HCT116 (cell line): ENCODE measurements around the gene ERC2. TPM values are rescaled to one million over a fixed set of nuclear protein-coding genes. Genes with fewer than 3 reads are reported as not detected.

Experiments used
- ATAC-seq: fragments of 200-7000 bp; cut with Tn5 transposase; 2 replicates; pipeline ENCODE4 v1.9.1; 2020; ENCODE audit warnings: mild to moderate bottlenecking, moderate library complexity
- BruUV-seq: library from RNA; stranded (reverse); fragments of 400-500 nt; replicated peaks from 2 replicates; lab custom pipeline; 2021; lab: Mats Ljungman, UMichigan
- CTCF ChIA-PET: fragments of 300-600 bp; sonication (Branson Sonifier 250); formaldehyde crosslinking; loops from one replicate; lab custom pipeline; 2021; ENCODE audit warnings: antibody characterized with exemption; lab: Charles Lee
- POLR2A ChIA-PET: fragments of 300-600, 350-600 bp; sonication (Branson Sonifier 250); formaldehyde crosslinking; loops from one replicate; lab custom pipeline; 2021; ENCODE audit warnings: antibody characterized with exemption; lab: Charles Lee
- RAD21 ChIA-PET, 2 experiments: fragments of 300-600 bp; sonication (Branson Sonifier 250); formaldehyde crosslinking; loops; one replicate each; lab custom pipeline; 2023; ENCODE audit warnings: low total read pairs in 2 of 2; ENCODE audit not compliant: uncharacterized antibody in 2 of 2, unreplicated experiment in 2 of 2, low non-redundant PET in 1 of 2; lab: Charles Lee
- DNase-seq: peaks from one replicate; pipeline ENCODE4 v3.0.0-alpha.2; 2010; ENCODE audit warnings: low read depth, low spot score
- H2AFZ ChIP-seq: fragments of 200-600 bp; shearing (Covaris generic), sonication (generic); 2 replicates; pipeline ENCODE4 v1.6.1; 2017; ENCODE audit warnings: low read depth, mixed run types, mixed read lengths, antibody characterized with exemption, low read length; ENCODE audit not compliant: poor library complexity, severe bottlenecking
- H3K27ac ChIP-seq: 2 replicates; pipeline ENCODE4 v1.5.1; 2012; ENCODE audit warnings: low read depth, low read length
- H3K27me3 ChIP-seq: fragments of 200-600 bp; sonication (generic); 2 replicates; pipeline ENCODE4 v1.6.1; 2016; ENCODE audit warnings: mixed run types, low read length, mixed read lengths; ENCODE audit not compliant: insufficient read depth
- H3K36me3 ChIP-seq, 2 experiments: fragments of 200-500 bp in 1 of 2; fragments of 200-600 bp in 1 of 2; sonication (Bioruptor generic) in 1 of 2; sonication (generic) in 1 of 2; 2 replicates each; pipeline versions ENCODE4 v1.5.1 to v1.6.1; 2014 to 2016; ENCODE audit warnings: low read length in 2 of 2, inconsistent platforms in 1 of 2, mixed read lengths in 1 of 2, mixed run types in 1 of 2; ENCODE audit not compliant: insufficient read depth in 2 of 2, control insufficient read depth in 1 of 2
- H3K4me1 ChIP-seq, 2 experiments: fragments of 200-600 bp in 1 of 2; sonication (generic) in 1 of 2; 2 replicates each; pipeline versions ENCODE4 v1.5.1 to v1.6.1; 2012 to 2017; ENCODE audit warnings: low read length in 2 of 2, inconsistent platforms in 1 of 2, mild to moderate bottlenecking in 1 of 2, mixed read lengths in 1 of 2, mixed run types in 1 of 2, moderate library complexity in 1 of 2; ENCODE audit not compliant: insufficient read depth in 2 of 2, control insufficient read depth in 1 of 2
- H3K4me2 ChIP-seq: fragments of 200-600 bp; sonication (generic); 2 replicates; pipeline ENCODE4 v1.6.1; 2017; ENCODE audit warnings: mixed run types, low read length, mixed read lengths
- H3K4me3 ChIP-seq, 2 experiments: fragments of 200-600 bp in 1 of 2; sonication (generic) in 1 of 2; replicated peaks in 1 of 2; 2 replicates each; pipeline ENCODE4 v1.5.1; 2011 to 2016; ENCODE audit warnings: low read length in 2 of 2, control low read depth in 1 of 2, low read depth in 1 of 2, mild to moderate bottlenecking in 1 of 2, mixed read lengths in 1 of 2, mixed run types in 1 of 2
- H3K79me2 ChIP-seq: fragments of 200-600 bp; sonication (generic); 2 replicates; pipeline ENCODE4 v1.6.1; 2017; ENCODE audit warnings: mild to moderate bottlenecking, mixed run types, low read length, moderate library complexity, mixed read lengths; ENCODE audit not compliant: insufficient read depth
- H3K9ac ChIP-seq: fragments of 200-600 bp; sonication (generic); 2 replicates; pipeline ENCODE4 v1.6.1; 2016; ENCODE audit warnings: low read length, mixed read lengths
- H3K9me2 ChIP-seq: fragments of 200-600 bp; sonication (generic), shearing (Covaris generic); 2 replicates; pipeline ENCODE4 v1.6.1; 2017; ENCODE audit warnings: mixed run types, mild to moderate bottlenecking, moderate library complexity; ENCODE audit not compliant: insufficient read depth
- H3K9me3 ChIP-seq, 2 experiments: fragments of 200-500 bp in 1 of 2; fragments of 200-600 bp in 1 of 2; sonication (Bioruptor generic) in 1 of 2; sonication (generic) in 1 of 2; 2 replicates each; pipeline ENCODE4 v1.6.1; 2014 to 2017; ENCODE audit warnings: low read length in 2 of 2, mixed read lengths in 2 of 2, inconsistent platforms in 1 of 2, low read depth in 1 of 2, mild to moderate bottlenecking in 1 of 2, mixed run types in 1 of 2, moderate library complexity in 1 of 2; ENCODE audit not compliant: control insufficient read depth in 1 of 2, insufficient read depth in 1 of 2
- H4K20me1 ChIP-seq: fragments of 200-600 bp; sonication (generic), shearing (Covaris generic); 2 replicates; pipeline ENCODE4 v1.6.1; 2017; ENCODE audit warnings: mixed run types, mild to moderate bottlenecking, moderate library complexity; ENCODE audit not compliant: insufficient read depth
- CEBPB ChIP-seq: IDR thresholded peaks from 2 replicates; pipeline ENCODE4 v1.6.1; 2012; ENCODE audit warnings: low read depth
- FOSL1 ChIP-seq: IDR thresholded peaks from 2 replicates; pipeline ENCODE4 v1.6.1; 2012; ENCODE audit warnings: low read depth
- JUND ChIP-seq: IDR thresholded peaks from 2 replicates; pipeline ENCODE4 v1.6.1; 2012
- POLR2AphosphoS5 ChIP-seq: IDR thresholded peaks from 2 replicates; pipeline ENCODE4 v1.6.1; 2011; ENCODE audit warnings: mild to moderate bottlenecking, low read depth, low read length, moderate library complexity
- intact Hi-C: fragments of 100-400 bp; cut with micrococcal nuclease; formaldehyde crosslinking; loops from 2 replicates; pipeline ENCODE4 v1.10.0; 2022
- total RNA-seq: library from RNA; stranded (reverse); gene quantifications from one replicate; pipeline ENCODE4 v1.2.1, GENCODE V29; 2021; ENCODE audit not compliant: unreplicated experiment
- TF ChIP-seq, protein P1 (sequence below), 3 experiments: fragments of 200-600 bp in 1 of 3; sonication (generic) in 1 of 3; IDR thresholded peaks in 2 of 3; conservative IDR thresholded peaks in 1 of 3; 2 replicates each; pipeline ENCODE4 v1.5.1; 2012 to 2017; ENCODE audit warnings: low read depth in 2 of 3, low read length in 2 of 3, antibody characterized with exemption in 1 of 3, borderline replicate concordance in 1 of 3, control low read depth in 1 of 3, mild to moderate bottlenecking in 1 of 3, mixed read lengths in 1 of 3, mixed run types in 1 of 3, moderate library complexity in 1 of 3; ENCODE audit not compliant: insufficient read depth in 1 of 3
- TF ChIP-seq, protein P2 (sequence below): IDR thresholded peaks from 2 replicates; pipeline ENCODE4 v1.6.1; 2012; ENCODE audit warnings: low read depth
- TF ChIP-seq, protein P3 (sequence below): IDR thresholded peaks from 2 replicates; pipeline ENCODE4 v1.6.1; 2011; ENCODE audit warnings: mild to moderate bottlenecking, low read length, moderate library complexity; ENCODE audit not compliant: insufficient replicate concordance; ENCODE audit errors: extremely low read depth
- TF ChIP-seq, protein P4 (sequence below): IDR thresholded peaks from 2 replicates; pipeline ENCODE4 v1.6.1; 2012

ERC2 gene
- total RNA-seq, 1 experiment from 2014 or later: not detected

DNA sequence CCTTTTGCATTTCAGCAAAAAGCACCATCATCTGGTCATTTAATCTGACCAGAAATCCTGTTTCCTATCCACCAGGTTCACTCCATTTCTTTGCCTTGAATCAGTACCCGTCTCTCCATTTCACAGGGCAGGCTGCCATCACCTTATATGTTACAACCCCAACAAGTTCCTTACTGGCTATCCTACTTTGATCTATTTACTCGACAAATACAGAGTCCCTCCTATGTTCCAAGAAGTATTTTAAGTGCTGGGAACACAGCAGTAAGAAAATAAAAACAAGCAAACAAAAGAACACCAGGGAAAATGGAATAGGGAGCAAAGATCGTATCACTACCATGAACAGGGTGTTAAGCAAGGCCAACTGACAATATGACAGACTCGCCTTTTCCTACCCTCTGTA lies 685.9 kb downstream of the ERC2 start (continued):
- no peak for TF ChIP-seq POLR2AphosphoS5
- TF ChIP-seq CEBPB: no peak
- no peak for TF ChIP-seq JUND
- TF ChIP-seq, protein P1, sequence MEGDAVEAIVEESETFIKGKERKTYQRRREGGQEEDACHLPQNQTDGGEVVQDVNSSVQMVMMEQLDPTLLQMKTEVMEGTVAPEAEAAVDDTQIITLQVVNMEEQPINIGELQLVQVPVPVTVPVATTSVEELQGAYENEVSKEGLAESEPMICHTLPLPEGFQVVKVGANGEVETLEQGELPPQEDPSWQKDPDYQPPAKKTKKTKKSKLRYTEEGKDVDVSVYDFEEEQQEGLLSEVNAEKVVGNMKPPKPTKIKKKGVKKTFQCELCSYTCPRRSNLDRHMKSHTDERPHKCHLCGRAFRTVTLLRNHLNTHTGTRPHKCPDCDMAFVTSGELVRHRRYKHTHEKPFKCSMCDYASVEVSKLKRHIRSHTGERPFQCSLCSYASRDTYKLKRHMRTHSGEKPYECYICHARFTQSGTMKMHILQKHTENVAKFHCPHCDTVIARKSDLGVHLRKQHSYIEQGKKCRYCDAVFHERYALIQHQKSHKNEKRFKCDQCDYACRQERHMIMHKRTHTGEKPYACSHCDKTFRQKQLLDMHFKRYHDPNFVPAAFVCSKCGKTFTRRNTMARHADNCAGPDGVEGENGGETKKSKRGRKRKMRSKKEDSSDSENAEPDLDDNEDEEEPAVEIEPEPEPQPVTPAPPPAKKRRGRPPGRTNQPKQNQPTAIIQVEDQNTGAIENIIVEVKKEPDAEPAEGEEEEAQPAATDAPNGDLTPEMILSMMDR (IDR thresholded peaks at IDR 0.05 in 2 of 3, conservative IDR thresholded peaks at IDR 0.05 in 1 of 3; ENCODE audit: borderline replicate concordance in 1 of 3, insufficient read depth in 1 of 3, low read depth in 2 of 3, low read length in 2 of 3): no peak
- TF ChIP-seq, all 23 proteins: peak for 0

DNA sequence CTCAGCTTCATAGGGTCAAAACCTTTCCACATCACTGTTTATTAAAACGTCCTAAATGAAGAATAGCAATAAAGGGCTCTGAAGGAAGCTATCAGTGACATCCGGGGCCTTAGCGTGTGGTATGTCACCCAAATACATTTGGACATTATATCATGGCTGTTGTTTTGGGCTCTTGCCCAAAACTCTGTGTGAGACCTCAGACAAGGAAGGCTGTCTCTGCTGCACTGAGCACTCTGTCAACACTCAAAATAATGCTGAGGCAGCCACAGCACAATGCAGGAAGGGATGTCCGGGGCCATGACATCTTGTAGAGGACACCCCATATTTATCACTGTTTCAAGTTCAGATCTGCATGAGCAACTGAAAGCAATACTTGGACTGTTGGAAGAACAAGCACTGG lies 687.4 kb downstream of the ERC2 start:
- Histone ChIP-seq H3K4me2 (no peak overlapping the region), H4K20me1 (no peaks in the 10 kb centered on the region), H3K27ac (no peak overlapping the region), H3K4me1 (no peaks in the 10 kb centered on the region), H3K9me2 (no peaks in the 10 kb centered on the region), H3K36me3 (no peaks in the 10 kb centered on the region), H2AFZ (no peak overlapping the region), H3K9ac (no peak overlapping the region), H3K4me3 (no peak overlapping the region), H3K27me3 (no peaks in the 10 kb centered on the region), H3K9me3 (peaks cover 4% of the 10 kb centered on the region in 2 experiments; a peak in 2 of 4 replicates), H3K79me2 (no peaks in the 10 kb centered on the region)
- BruUV-seq: no TSS peak
- TF ChIP-seq, protein P2, sequence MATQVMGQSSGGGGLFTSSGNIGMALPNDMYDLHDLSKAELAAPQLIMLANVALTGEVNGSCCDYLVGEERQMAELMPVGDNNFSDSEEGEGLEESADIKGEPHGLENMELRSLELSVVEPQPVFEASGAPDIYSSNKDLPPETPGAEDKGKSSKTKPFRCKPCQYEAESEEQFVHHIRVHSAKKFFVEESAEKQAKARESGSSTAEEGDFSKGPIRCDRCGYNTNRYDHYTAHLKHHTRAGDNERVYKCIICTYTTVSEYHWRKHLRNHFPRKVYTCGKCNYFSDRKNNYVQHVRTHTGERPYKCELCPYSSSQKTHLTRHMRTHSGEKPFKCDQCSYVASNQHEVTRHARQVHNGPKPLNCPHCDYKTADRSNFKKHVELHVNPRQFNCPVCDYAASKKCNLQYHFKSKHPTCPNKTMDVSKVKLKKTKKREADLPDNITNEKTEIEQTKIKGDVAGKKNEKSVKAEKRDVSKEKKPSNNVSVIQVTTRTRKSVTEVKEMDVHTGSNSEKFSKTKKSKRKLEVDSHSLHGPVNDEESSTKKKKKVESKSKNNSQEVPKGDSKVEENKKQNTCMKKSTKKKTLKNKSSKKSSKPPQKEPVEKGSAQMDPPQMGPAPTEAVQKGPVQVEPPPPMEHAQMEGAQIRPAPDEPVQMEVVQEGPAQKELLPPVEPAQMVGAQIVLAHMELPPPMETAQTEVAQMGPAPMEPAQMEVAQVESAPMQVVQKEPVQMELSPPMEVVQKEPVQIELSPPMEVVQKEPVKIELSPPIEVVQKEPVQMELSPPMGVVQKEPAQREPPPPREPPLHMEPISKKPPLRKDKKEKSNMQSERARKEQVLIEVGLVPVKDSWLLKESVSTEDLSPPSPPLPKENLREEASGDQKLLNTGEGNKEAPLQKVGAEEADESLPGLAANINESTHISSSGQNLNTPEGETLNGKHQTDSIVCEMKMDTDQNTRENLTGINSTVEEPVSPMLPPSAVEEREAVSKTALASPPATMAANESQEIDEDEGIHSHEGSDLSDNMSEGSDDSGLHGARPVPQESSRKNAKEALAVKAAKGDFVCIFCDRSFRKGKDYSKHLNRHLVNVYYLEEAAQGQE: no peak
- no peak for TF ChIP-seq FOSL1
- TF ChIP-seq, protein P3, sequence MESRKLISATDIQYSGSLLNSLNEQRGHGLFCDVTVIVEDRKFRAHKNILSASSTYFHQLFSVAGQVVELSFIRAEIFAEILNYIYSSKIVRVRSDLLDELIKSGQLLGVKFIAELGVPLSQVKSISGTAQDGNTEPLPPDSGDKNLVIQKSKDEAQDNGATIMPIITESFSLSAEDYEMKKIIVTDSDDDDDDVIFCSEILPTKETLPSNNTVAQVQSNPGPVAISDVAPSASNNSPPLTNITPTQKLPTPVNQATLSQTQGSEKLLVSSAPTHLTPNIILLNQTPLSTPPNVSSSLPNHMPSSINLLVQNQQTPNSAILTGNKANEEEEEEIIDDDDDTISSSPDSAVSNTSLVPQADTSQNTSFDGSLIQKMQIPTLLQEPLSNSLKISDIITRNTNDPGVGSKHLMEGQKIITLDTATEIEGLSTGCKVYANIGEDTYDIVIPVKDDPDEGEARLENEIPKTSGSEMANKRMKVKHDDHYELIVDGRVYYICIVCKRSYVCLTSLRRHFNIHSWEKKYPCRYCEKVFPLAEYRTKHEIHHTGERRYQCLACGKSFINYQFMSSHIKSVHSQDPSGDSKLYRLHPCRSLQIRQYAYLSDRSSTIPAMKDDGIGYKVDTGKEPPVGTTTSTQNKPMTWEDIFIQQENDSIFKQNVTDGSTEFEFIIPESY: no peak
- TF ChIP-seq, protein P4, sequence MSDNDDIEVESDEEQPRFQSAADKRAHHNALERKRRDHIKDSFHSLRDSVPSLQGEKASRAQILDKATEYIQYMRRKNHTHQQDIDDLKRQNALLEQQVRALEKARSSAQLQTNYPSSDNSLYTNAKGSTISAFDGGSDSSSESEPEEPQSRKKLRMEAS: no peak
- CTCF ChIA-PET: no interaction called here
- RAD21 ChIA-PET: no interaction called here
- intact Hi-C loops: no loop called here
- POLR2A ChIA-PET: no interaction called here
- DNase-seq (no peak), ATAC-seq (no peak)
